Measurements from ENCODE around the gene CFAP206. TPM values are rescaled to one million over a fixed set of nuclear protein-coding genes. Genes with fewer than 3 reads are reported as not detected.

Gene CFAP206, protein sequence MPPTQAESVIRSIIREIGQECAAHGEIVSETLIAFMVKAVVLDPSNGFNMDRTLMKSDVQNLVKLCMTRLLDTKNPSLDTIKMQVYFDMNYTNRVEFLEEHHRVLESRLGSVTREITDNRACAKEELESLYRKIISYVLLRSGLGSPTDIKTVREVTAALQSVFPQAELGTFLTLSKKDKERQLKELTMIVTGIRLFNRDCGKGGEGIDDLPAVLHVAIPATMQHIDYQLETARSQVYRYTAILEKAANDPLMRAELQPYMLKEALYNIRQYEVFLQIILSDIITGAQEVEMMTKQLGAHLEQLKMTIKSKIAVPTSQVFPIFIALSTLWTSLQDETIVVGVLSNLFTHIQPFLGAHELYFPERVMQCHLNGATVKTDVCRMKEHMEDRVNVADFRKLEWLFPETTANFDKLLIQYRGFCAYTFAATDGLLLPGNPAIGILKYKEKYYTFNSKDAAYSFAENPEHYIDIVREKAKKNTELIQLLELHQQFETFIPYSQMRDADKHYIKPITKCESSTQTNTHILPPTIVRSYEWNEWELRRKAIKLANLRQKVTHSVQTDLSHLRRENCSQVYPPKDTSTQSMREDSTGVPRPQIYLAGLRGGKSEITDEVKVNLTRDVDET
- total RNA-seq: 1.2 and 1.5 TPM in 2 replicates
- long read RNA-seq, partial matches to known transcripts: 2 of 3 reads
- long read RNA-seq, other reads (novel, unspliced or antisense): 0 of 3 reads

DNA sequence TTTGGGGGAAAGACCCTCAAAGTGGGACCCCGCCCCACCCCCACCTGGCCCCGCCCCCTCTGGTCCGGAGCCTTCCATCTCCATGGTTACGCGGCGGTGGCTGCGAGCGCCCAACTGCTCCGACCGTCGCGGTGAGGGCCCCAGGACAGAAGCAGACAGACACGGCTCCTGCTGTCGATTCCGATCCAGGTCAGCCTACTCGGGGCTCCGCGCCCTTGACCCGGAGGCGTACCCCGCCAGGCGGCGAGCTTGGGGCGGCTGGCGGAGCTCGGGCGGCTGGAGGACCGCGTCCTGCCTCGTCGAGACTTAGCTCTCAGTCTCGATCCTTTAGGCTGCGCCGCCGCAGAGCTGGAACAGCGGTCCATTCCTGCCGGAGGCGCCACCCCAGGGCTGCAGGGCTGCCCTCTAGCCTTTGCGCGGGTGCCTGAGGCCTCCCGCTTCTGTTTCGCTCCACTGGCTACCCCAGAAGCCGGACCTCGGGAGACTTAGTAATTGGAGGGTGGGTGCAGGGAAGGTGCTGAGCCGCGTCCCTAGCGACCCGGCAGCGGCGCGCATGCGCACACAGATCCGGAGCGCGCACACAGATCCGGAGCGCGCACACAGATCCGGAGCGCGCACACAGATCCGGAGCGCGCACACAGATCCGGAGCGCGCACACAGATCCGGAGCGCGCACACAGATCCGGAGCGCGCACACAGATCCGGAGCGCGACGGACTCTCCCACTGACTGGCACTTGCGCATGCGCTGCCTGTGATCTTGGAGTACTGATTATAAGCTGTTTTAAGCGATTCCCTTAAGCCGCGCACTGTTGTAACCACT lies at the start of gene CFAP206:
Gene CFAP206 (plus strand): TSS at position 72 of the 820 bp plus-strand sequence. CDS start 1,868 bp downstream, outside the sequence.
- H3K4me1 Mint-ChIP-seq (ENCODE audit: low read depth): peaks cover 2% of the 10 kb centered on the region

DNA sequence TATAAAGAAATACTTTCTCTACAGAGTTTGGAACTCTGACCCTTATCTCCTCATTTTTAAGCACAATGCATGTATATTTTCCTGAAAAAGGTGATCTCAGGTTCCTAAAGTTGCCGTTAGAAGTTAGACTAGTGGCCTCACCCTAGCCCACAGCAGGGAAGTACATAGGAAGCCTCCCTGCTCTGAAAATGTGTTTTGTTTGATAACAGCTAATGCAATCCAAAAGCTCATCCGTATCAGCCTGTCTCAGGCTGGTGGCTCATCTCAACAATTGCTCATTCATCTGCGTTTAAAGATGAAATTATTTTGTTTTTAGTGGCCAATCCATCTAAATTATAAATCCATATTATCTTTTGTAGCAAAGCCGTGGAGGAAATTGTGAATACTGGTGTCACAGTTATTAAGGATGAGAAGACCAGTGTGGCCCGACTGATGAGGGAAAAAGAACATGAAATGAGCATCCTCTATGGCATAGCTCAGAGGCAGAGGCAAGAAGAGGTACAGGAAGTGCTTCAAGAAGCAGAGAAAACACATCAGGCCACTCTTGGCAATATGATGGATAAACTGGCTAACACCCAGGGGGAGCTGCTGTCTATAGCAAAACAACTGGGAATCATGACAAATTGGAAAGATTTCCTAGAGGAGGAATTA lies 43.0 kb upstream of the CFAP206 start:
- Mint-ChIP-seq H3K36me3 (ENCODE audit: insufficient read depth) (peaks cover 24% of the 10 kb centered on the region), H3K27me3 (no peaks in the 10 kb centered on the region), H3K4me3 (ENCODE audit: low read depth) (no peak overlapping the region), H3K9me3 (ENCODE audit: low read depth) (peaks cover 21% of the 10 kb centered on the region), H3K27ac (peak overlapping the region; percentile 3), H3K4me1 (ENCODE audit: low read depth) (no peaks in the 10 kb centered on the region)
- TF ChIP-seq, protein P1, sequence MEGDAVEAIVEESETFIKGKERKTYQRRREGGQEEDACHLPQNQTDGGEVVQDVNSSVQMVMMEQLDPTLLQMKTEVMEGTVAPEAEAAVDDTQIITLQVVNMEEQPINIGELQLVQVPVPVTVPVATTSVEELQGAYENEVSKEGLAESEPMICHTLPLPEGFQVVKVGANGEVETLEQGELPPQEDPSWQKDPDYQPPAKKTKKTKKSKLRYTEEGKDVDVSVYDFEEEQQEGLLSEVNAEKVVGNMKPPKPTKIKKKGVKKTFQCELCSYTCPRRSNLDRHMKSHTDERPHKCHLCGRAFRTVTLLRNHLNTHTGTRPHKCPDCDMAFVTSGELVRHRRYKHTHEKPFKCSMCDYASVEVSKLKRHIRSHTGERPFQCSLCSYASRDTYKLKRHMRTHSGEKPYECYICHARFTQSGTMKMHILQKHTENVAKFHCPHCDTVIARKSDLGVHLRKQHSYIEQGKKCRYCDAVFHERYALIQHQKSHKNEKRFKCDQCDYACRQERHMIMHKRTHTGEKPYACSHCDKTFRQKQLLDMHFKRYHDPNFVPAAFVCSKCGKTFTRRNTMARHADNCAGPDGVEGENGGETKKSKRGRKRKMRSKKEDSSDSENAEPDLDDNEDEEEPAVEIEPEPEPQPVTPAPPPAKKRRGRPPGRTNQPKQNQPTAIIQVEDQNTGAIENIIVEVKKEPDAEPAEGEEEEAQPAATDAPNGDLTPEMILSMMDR (IDR thresholded peaks at IDR 0.05; ENCODE audit: unreplicated experiment): no peak
- DNase-seq (ENCODE audit: low spot score, unreplicated experiment): no peak

More for the DNA sequence above, at the start of gene CFAP206:
- DNase-seq (ENCODE audit: low spot score, unreplicated experiment): peak; percentile 68
- TF ChIP-seq, protein P1 (IDR thresholded peaks at IDR 0.05; ENCODE audit: unreplicated experiment): no peak
- Mint-ChIP-seq H3K27ac (peak within 1 kb of the TSS; percentile 94), H3K27me3 (peaks cover 6% of the 10 kb centered on the region), H3K36me3 (ENCODE audit: insufficient read depth) (no peaks in the 10 kb centered on the region), H3K4me3 (ENCODE audit: low read depth) (peak within 1 kb of the TSS; percentile 91), H3K9me3 (ENCODE audit: low read depth) (no peaks in the 10 kb centered on the region)

DNA sequence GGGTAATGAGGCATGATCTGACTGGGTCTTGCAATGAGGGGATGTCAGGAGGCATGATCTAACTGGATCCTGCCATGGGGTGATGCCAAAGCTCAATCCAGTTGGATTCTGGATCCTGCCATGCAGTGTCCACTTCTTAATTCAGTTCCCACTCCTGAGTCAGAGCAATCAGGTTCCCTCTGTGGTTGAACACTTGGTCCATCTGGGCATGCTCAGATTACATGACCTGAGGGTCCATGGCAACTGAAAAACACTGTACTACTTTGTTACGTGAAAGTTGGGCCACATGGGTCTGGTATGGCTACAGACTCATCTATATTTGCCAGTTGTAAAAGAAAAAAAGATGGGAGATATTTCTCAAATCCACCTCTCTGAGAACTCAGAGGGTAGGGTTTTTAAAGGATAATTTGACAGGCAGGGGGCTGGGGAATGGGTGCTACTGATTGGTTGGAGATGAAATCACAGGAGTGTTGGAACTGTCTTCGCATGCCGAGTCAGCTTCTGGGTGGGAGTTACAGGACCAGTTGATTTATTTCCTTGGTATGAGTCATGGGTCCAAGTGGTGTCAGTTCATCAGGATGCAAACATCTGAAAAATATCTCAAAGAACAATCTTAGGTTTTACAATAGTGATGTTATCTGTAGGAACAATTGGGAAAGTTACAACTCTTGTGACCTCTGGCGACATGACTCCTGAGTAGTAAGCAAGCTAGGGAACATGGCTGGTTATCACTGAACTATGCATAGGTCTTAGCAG lies 41.5 kb upstream of the CFAP206 start:
- H3K36me3 Mint-ChIP-seq (ENCODE audit: insufficient read depth): peaks cover 24% of the 10 kb centered on the region
- H3K27me3 Mint-ChIP-seq: no peaks in the 10 kb centered on the region
- TF ChIP-seq, protein P1 (IDR thresholded peaks at IDR 0.05; ENCODE audit: unreplicated experiment): no peak
- H3K27ac Mint-ChIP-seq: no peak overlapping the region
- H3K4me1 Mint-ChIP-seq (ENCODE audit: low read depth): no peaks in the 10 kb centered on the region
- H3K4me3 Mint-ChIP-seq (ENCODE audit: low read depth): no peak overlapping the region
- H3K9me3 Mint-ChIP-seq (ENCODE audit: low read depth): peaks cover 23% of the 10 kb centered on the region
- DNase-seq (ENCODE audit: low spot score, unreplicated experiment): no peak

DNA sequence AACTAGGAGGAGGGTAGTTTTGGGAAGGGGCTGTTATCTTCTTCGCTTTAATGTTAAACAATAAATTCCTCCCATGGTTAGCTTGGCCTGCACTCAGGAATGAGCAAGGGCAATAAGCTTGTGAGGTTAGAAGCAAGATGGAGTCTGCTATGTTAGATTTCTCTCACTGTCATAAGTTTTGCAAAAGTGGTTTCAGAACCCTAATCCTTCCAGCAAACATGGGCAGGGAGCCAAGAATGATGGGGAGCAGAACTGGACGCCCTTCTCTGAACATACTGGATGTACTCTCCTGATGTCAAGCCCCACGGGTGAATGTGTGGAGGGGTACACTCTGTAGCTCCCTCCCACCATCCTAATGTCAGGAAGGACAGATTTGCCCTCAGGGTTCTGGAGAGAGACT lies 40.9 kb upstream of the CFAP206 start:
- H3K9me3 Mint-ChIP-seq (ENCODE audit: low read depth): peaks cover 23% of the 10 kb centered on the region
- H3K27ac Mint-ChIP-seq: no peak overlapping the region
- TF ChIP-seq, protein P1 (IDR thresholded peaks at IDR 0.05; ENCODE audit: unreplicated experiment): no peak
- no peaks in the 10 kb centered on the region for H3K4me1 Mint-ChIP-seq (ENCODE audit: low read depth)
- peaks cover 21% of the 10 kb centered on the region for H3K36me3 Mint-ChIP-seq (ENCODE audit: insufficient read depth)
- no peak overlapping the region for H3K4me3 Mint-ChIP-seq (ENCODE audit: low read depth)
- H3K27me3 Mint-ChIP-seq: no peaks in the 10 kb centered on the region
- DNase-seq (ENCODE audit: low spot score, unreplicated experiment): no peak

Measured in progenitor cell of endocrine pancreas (in vitro differentiated cells).